Measurements from ENCODE around the gene F8.

Gene F8

DNA sequence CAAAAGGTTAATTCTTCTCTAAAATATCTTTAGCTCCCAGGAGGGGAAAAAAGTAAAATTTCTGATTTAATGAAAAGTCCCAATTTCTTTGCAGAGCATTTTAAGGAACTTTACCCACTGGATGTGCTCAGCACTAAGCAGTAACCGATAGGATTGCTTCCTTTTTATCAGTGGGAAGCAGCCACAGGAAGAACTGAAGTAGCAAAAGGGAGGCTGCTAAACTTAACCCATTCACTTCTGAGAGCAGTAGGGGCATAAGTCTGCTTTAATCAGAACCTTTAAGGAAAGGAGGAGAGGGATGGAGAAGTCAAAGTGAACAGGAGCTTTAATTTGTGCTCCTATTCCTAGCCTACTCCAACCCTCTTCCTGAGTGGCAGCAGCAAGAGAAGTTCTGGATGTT is at the start of gene F8:
Gene F8, minus strand, starts transcription at position 139 of the 400 bp plus-strand sequence. CDS start 171 bp downstream, outside the sequence.
- TF ChIP-seq, protein P1, sequence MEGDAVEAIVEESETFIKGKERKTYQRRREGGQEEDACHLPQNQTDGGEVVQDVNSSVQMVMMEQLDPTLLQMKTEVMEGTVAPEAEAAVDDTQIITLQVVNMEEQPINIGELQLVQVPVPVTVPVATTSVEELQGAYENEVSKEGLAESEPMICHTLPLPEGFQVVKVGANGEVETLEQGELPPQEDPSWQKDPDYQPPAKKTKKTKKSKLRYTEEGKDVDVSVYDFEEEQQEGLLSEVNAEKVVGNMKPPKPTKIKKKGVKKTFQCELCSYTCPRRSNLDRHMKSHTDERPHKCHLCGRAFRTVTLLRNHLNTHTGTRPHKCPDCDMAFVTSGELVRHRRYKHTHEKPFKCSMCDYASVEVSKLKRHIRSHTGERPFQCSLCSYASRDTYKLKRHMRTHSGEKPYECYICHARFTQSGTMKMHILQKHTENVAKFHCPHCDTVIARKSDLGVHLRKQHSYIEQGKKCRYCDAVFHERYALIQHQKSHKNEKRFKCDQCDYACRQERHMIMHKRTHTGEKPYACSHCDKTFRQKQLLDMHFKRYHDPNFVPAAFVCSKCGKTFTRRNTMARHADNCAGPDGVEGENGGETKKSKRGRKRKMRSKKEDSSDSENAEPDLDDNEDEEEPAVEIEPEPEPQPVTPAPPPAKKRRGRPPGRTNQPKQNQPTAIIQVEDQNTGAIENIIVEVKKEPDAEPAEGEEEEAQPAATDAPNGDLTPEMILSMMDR (IDR thresholded peaks at IDR 0.05; ENCODE audit: control insufficient read depth, extremely low read depth, insufficient read depth) = no peak
- no peak for DNase-seq (ENCODE audit: low read depth)
- no peak within 1 kb of the TSS for H3K4me3 ChIP-seq (ENCODE audit: low read depth, low read length)

DNA sequence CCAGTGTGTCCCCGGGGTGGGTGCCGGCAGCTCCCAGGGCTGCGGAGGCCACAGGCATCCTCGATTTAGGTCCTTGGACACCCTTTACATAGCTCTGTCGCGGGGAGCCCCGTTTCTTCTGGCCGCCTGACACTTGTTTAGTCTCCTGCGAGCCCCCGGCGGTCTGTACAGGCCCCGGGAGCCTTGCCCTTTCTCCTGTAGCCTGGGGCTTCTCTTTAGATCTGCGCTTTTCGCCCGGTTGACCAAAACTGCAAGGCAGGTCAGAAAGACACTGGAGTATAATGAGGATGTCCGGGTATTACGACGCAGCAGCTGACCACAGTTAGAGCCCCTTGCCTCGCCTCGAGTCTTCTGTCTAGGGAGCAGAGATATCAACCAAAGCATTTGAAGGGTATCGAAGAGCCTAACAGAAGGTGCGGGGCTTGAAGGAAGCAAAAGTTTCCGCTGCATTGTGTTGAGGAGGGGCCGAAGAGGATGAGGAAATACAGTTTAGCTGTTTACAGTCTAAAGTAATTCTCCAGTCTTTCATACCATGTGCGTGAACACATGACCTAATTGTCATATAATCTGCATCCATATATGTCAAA is 49.3 kb upstream of the F8 start:
- no peak for DNase-seq (ENCODE audit: low read depth)
- TF ChIP-seq, protein P1 (IDR thresholded peaks at IDR 0.05; ENCODE audit: control insufficient read depth, extremely low read depth, insufficient read depth) = no peak
- H3K4me3 ChIP-seq (ENCODE audit: low read depth, low read length) = peak overlapping the region; percentile 76

DNA sequence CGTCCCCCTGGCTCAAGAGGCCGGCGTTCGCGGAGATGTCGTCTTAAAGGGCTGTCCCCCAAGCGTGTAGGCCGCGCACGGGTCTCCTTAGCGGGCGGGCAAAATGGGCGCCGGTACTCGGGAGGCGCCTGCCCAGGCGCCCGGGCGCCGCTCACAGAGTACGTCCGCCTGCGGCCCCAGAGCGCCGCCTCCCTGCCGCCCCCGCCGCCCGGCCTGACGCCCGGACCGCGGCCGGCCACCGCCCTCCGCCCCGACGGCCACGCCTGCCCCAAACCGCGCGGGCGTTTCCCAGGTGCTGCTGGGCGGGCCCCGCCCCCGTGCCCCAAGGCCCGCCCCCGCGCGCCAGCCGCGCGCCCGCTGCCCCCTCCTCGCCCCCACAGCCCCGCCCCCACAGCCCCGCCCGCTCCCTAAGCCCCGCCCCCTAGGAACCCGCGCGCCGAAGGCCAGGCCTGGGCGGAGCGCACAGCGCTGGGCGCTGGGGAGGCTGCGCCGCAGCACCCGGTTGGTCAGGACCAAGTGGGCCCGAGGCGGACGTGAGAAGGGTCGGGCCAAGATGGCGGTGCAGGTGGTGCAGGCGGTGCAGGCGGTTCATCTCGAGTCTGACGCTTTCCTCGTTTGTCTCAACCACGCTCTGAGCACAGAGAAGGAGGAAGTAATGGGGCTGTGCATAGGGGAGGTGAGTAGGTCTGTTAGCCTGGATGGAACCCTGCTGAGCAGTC is 48.6 kb upstream of the F8 start, which contains the start of the genes BRCC3, CMC4 and MTCP1:
Gene BRCC3, plus strand, starts transcription at position 534 of the 719 bp plus-strand sequence. Its CDS starts 20 bp downstream, at position 554.
Gene CMC4, minus strand, starts transcription at position 162 of the 719 bp plus-strand sequence. CDS start 7,113 bp downstream, outside the sequence.
Gene MTCP1, minus strand, starts transcription at position 162 of the 719 bp plus-strand sequence. CDS start 5,126 bp downstream, outside the sequence.
- DNase-seq (ENCODE audit: low read depth) = peak; percentile 47
- H3K4me3 ChIP-seq (ENCODE audit: low read depth, low read length) = peak within 1 kb of the TSS; percentile 76
- TF ChIP-seq, protein P1 (IDR thresholded peaks at IDR 0.05; ENCODE audit: control insufficient read depth, extremely low read depth, insufficient read depth) = no peak

DNA sequence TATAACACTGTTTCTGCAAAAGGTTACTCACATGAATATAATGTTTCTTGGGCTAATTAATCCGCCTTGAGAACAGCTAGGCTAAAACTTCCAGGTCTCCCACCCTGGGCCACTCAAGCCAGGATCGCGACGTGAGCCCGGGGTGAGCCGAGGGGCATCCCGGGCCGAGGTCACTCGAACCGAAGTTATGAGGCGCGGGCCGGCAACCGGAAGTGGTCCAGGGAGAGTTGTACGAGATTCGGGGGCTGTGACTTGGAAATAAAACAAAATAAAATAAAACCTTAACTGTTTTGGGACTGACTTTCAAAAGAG is 48.1 kb upstream of the F8 start:
- DNase-seq (ENCODE audit: low read depth) = no peak
- TF ChIP-seq, protein P1 (IDR thresholded peaks at IDR 0.05; ENCODE audit: control insufficient read depth, extremely low read depth, insufficient read depth) = no peak

DNA sequence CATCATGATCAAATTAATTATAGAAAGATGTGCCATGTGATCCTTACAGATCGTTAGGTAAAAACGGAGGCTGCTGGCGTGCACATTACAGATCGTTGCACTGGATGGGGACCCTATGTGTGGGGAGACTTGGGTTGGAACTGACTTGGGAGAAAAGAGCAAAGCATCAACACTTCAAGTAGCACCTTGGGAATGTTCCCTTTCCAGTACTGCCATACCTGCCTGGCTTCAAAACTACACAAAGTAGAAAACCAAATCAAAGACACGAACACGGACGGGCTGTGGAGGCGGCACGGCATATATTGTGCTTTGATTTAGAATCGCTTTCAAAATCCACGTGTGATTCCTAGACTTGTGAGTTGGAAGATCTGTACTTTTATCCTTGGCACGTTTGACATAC is 47.5 kb upstream of the F8 start:
- H3K4me3 ChIP-seq (ENCODE audit: low read depth, low read length) = peak overlapping the region; percentile 71
- no peak for DNase-seq (ENCODE audit: low read depth)
- TF ChIP-seq, protein P1 (IDR thresholded peaks at IDR 0.05; ENCODE audit: control insufficient read depth, extremely low read depth, insufficient read depth) = no peak

More for the DNA sequence above, 48.1 kb upstream of the F8 start:
- H3K4me3 ChIP-seq (ENCODE audit: low read depth, low read length) = peak overlapping the region; percentile 71

DNA sequence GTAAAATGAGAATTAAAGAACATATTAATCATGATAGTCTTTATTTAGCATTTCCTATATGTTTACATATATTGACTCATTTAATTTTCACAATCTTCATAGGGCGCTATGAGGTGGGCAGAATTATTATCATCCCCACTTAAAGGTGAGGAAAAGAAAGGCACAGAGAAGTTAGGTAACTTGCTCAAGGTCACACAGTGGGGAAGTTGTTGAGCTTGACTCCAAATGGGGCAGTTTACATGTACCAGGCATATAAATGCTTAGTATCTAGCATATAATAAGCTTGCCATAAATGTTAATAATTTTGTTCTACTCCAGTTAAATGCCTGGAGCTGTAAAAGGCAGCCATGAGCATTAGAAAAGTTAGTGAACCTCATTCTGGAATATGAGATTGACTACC is 46.9 kb upstream of the F8 start:
- TF ChIP-seq, protein P1 (IDR thresholded peaks at IDR 0.05; ENCODE audit: control insufficient read depth, extremely low read depth, insufficient read depth) = no peak
- H3K4me3 ChIP-seq (ENCODE audit: low read depth, low read length) = no peak overlapping the region; the same call in 1 of the 2 replicates
- no peak for DNase-seq (ENCODE audit: low read depth)

Data from LNCaP clone FGC (cell line).